GM21515 (cell line): ENCODE measurements around the gene CES1.
"Not testable (repeated sequence)": the region's sequence is repeated elsewhere in the genome, so short reads cannot be mapped to it uniquely, and the experiment has no call there.

Experiments
- ATAC-seq: cut with Tn5 transposase; IDR thresholded peaks from one replicate; pipeline ENCODE4 v1.9.1; 2021; ENCODE audit not compliant: unreplicated experiment

Gene CES1

GRCh38 chr16:55832773-55833691, at the start of gene CES1:
Gene CES1 (minus strand): TSS chr16:55833096. CDS start chr16:55833055, 41 bp downstream.
- no peak for ATAC-seq

GRCh38 chr16:55876854-55877253, 44.0 kb upstream of the CES1 start:
- no peak for ATAC-seq

- no peak for ATAC-seq
Observed at GRCh38 chr16:55875273-55875672, 42.4 kb upstream of the CES1 start, which contains the start of gene CES5A. Gene CES5A (minus strand): TSS chr16:55875373. CDS start chr16:55875221, 152 bp downstream.

- ATAC-seq = no peak
Observed at GRCh38 chr16:55873122-55873521, 40.2 kb upstream of the CES1 start.

- ATAC-seq = no peak
Observed at GRCh38 chr16:55872130-55872529, 39.2 kb upstream of the CES1 start.

GRCh38 chr16:55871411-55872038, 38.6 kb upstream of the CES1 start:
- ATAC-seq = no peak

GRCh38 chr16:55868980-55869379, 36.1 kb upstream of the CES1 start:
- ATAC-seq = no peak

GRCh38 chr16:55868137-55868536, 35.2 kb upstream of the CES1 start:
- no peak for ATAC-seq

- ATAC-seq = no peak
Observed at GRCh38 chr16:55861288-55861687, 28.4 kb upstream of the CES1 start.

GRCh38 chr16:55857650-55858049, 24.8 kb upstream of the CES1 start:
- not testable (repeated sequence) for ATAC-seq

GRCh38 chr16:55856950-55857349, 24.1 kb upstream of the CES1 start:
- no peak for ATAC-seq

- no peak for ATAC-seq
Observed at GRCh38 chr16:55853114-55853513, 20.2 kb upstream of the CES1 start.

GRCh38 chr16:55849536-55849935, 16.6 kb upstream of the CES1 start:
- ATAC-seq = no peak

- no peak for ATAC-seq
Observed at GRCh38 chr16:55846598-55847346, 13.9 kb upstream of the CES1 start.

GRCh38 chr16:55843105-55843395, 10.2 kb upstream of the CES1 start:
- no peak for ATAC-seq

GRCh38 chr16:55842369-55843104, 9.6 kb upstream of the CES1 start:
- no peak for ATAC-seq

- ATAC-seq = no peak
Observed at GRCh38 chr16:55839115-55839514, 6.2 kb upstream of the CES1 start.

- no peak for ATAC-seq
Observed at GRCh38 chr16:55836158-55836611, 3.3 kb upstream of the CES1 start.

- ATAC-seq = no peak
Observed at GRCh38 chr16:55835581-55835980, 2.7 kb upstream of the CES1 start.

GRCh38 chr16:55835173-55835572, 2.3 kb upstream of the CES1 start:
- not testable (repeated sequence) for ATAC-seq

- ATAC-seq = peak; percentile 72
Observed at GRCh38 chr16:55834049-55834448, 1.2 kb upstream of the CES1 start.
